Measurements from ENCODE around the gene ASB2. TPM values are rescaled to one million over a fixed set of nuclear protein-coding genes. Genes with fewer than 3 reads are reported as not detected.

Gene ASB2
- total RNA-seq, 1 experiment from 2014 or later = 0.35 TPM

DNA sequence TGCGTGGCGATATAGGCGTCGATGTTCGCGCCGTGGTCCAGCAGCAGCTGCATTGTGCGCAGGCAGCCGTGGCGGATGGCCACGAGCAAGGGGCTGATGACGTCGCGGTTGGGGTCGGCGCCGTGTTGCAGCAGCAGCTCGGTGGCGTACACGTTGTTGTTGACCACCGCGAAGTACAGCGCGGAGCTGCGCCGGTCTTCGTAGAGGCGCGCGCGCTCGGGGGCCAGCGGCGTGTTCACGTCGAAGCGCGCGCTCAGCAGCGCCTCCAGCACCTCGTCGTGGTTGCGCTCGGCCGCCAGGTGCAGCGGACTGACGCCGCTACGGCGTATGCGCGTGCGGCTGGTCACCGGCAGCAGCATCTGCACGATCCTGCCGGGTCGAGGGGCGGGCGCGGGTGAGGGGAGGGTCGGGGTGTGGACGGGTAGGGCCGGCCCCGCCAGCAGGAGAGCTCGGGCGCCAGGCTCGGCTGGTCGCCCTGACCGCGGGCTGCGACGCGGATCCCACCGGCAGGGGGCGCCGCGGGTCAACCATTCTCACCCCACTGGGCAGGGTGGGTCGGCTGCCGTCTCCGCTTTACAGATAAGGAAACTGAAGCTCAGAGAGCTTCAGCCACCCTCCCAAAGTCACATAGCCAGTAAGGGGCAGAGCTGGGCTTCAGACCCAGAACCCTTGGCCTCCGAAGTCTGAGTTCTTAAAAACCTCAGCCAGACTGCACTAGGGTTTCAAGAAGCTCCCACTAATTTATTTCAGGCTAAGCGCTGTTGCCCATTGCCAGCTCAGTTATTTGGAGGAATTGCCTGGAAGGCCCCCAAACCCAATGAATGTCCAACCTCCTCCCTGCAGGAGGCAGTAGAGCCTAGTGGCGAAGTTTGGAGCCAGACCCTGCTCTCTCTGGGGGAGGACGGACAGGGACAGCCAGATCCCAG is 36.8 kb downstream of the ASB2 start:
- Histone ChIP-seq H4K5ac (ENCODE audit: insufficient read length, low read depth, low read length) (no peak overlapping the region), H2AFZ (ENCODE audit: low read length) (no peak overlapping the region), H2BK12ac (ENCODE audit: insufficient read length, low read depth, low read length) (no peak overlapping the region), H4K8ac (replicated peaks; ENCODE audit: insufficient read length, low read depth, low read length) (no peak overlapping the region), H4K20me1 (ENCODE audit: control insufficient read depth, insufficient read depth, insufficient read length) (no peaks in the 10 kb centered on the region), H3K27ac (ENCODE audit: insufficient read length, low read depth, low read length) (no peak overlapping the region), H2BK15ac (ENCODE audit: low read depth, low read length) (no peak overlapping the region), H3K56ac (ENCODE audit: insufficient read length, low read depth, low read length) (no peak overlapping the region), H3K4me2 (ENCODE audit: insufficient read depth, insufficient read length, low read length) (peak overlapping the region; percentile 7), H3K79me1 (ENCODE audit: insufficient read depth, low read depth, low read length, poor library complexity, severe bottlenecking) (no peaks in the 10 kb centered on the region), H2BK20ac (ENCODE audit: low read depth, low read length, poor library complexity, severe bottlenecking) (no peak overlapping the region), H2BK120ac (ENCODE audit: low read depth, low read length, poor library complexity, severe bottlenecking) (no peak overlapping the region), H3K4me1 (ENCODE audit: insufficient read depth, low read length) (no peaks in the 10 kb centered on the region; the same call in 1 of the 2 replicates), H3K23me2 (ENCODE audit: insufficient read length, low read depth, low read length, poor library complexity, severe bottlenecking) (no peaks in the 10 kb centered on the region), H2BK5ac (ENCODE audit: insufficient read length, low read length) (no peak overlapping the region), H3K9ac (ENCODE audit: extremely low read depth, insufficient read length, low read length) (no peak overlapping the region), H3T11ph (ENCODE audit: low read length) (no peak overlapping the region), H3K23ac (ENCODE audit: insufficient read length, low read depth, low read length) (no peak overlapping the region), H2AK5ac (ENCODE audit: insufficient read length, low read length) (no peak overlapping the region), H3K79me2 (ENCODE audit: insufficient read depth, low read length) (no peaks in the 10 kb centered on the region), H3K14ac (ENCODE audit: insufficient read depth, low read length) (peak overlapping the region; percentile 21; the same call in 1 of the 2 replicates), H3K9me3 (ENCODE audit: control insufficient read depth, low read depth, low read length) (no peaks in the 10 kb centered on the region), H3K27me3 (ENCODE audit: insufficient read depth, low read length) (peaks cover 5% of the 10 kb centered on the region; the same call in 1 of the 2 replicates), H3K4ac (ENCODE audit: low read depth, low read length) (no peak overlapping the region), H4K91ac (ENCODE audit: insufficient read length, low read depth, low read length) (no peak overlapping the region), H3K18ac (ENCODE audit: insufficient read length, low read depth, low read length) (peak overlapping the region; percentile 25)
- TF ChIP-seq, protein P1, sequence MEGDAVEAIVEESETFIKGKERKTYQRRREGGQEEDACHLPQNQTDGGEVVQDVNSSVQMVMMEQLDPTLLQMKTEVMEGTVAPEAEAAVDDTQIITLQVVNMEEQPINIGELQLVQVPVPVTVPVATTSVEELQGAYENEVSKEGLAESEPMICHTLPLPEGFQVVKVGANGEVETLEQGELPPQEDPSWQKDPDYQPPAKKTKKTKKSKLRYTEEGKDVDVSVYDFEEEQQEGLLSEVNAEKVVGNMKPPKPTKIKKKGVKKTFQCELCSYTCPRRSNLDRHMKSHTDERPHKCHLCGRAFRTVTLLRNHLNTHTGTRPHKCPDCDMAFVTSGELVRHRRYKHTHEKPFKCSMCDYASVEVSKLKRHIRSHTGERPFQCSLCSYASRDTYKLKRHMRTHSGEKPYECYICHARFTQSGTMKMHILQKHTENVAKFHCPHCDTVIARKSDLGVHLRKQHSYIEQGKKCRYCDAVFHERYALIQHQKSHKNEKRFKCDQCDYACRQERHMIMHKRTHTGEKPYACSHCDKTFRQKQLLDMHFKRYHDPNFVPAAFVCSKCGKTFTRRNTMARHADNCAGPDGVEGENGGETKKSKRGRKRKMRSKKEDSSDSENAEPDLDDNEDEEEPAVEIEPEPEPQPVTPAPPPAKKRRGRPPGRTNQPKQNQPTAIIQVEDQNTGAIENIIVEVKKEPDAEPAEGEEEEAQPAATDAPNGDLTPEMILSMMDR (conservative IDR thresholded peaks at IDR 0.05) = peak; percentile 97
- Mint-ChIP-seq H3K27ac (no peak overlapping the region; a peak in 1 of 7 replicates), H3K36me3 (ENCODE audit: insufficient read depth in 1 of 3, low read depth in 3 of 3) (no peaks in the 10 kb centered on the region; a peak in 1 of 7 replicates), H3K9me3 (no peaks in the 10 kb centered on the region), H3K4me1 (peaks cover 18 to 28% of the 10 kb centered on the region in 2 experiments), H3K4me3 (peak overlapping the region; percentile 60 to 75), H3K27me3 (ENCODE audit: low read depth) (peaks cover 39% of the 10 kb centered on the region)
- peak; percentile 93 for DNase-seq
- no CpG with 5 or more reads among the region's 84 CpGs for WGBS (ENCODE audit: extremely low coverage, insufficient read length, low lambda C conversion rate)
